CD4-positive, CD25-positive, alpha-beta regulatory T cell (primary cell): ENCODE measurements around the gene IQCH. TPM values are rescaled to one million over a fixed set of nuclear protein-coding genes. Genes with fewer than 3 reads are reported as not detected.

Experiments used
- ATAC-seq, 2 donors: fragments of 150-1000 bp; cut with Tn5 transposase; one replicate each; pipeline ENCODE4 v1.10.0; 2021; ENCODE audit warnings: low read depth in 2 of 2, moderate number of reproducible peaks in 2 of 2, moderate library complexity in 1 of 2
- DNase-seq, 3 donors: peaks; one replicate each; pipeline versions ENCODE4 v3.0.0 to v3.0.0-alpha.2; 2012 to 2022; ENCODE audit warnings: mixed read lengths in 1 of 3
- H3K27ac ChIP-seq: one replicate; pipeline ENCODE4 v1.7.0; 2013; ENCODE audit warnings: mild to moderate bottlenecking, low read length; ENCODE audit not compliant: insufficient read depth, poor library complexity, severe bottlenecking
- H3K27me3 ChIP-seq: one replicate; pipeline ENCODE4 v1.7.0; 2013; ENCODE audit warnings: low read length; ENCODE audit not compliant: control insufficient read depth, insufficient read depth
- H3K36me3 ChIP-seq: one replicate; pipeline ENCODE4 v1.7.0; 2013; ENCODE audit warnings: mild to moderate bottlenecking, low read length, moderate library complexity; ENCODE audit not compliant: control insufficient read depth, insufficient read depth
- H3K4me1 ChIP-seq: 2 replicates; pipeline ENCODE4 v1.7.0; 2013; ENCODE audit warnings: mild to moderate bottlenecking, low read length; ENCODE audit not compliant: insufficient read depth, control insufficient read depth, poor library complexity, severe bottlenecking
- H3K4me3 ChIP-seq: one replicate; pipeline ENCODE4 v1.7.0; 2013; ENCODE audit warnings: low read depth, mild to moderate bottlenecking, low read length, moderate library complexity
- H3K9me3 ChIP-seq, 2 experiments: 1 replicate in 1 of 2; 2 replicates in 1 of 2; pipeline ENCODE4 v1.7.0; 2013; ENCODE audit warnings: low read length in 2 of 2, mild to moderate bottlenecking in 1 of 2, moderate library complexity in 1 of 2; ENCODE audit not compliant: control insufficient read depth in 2 of 2
- H3K27ac Mint-ChIP-seq, 3 donors: one replicate each; pipeline ENCODE4 v1.8.0; 2020 to 2022; ENCODE audit warnings: mild to moderate bottlenecking in 3 of 3, mixed read lengths in 3 of 3, moderate library complexity in 2 of 3
- H3K27me3 Mint-ChIP-seq: one replicate; pipeline ENCODE4 v1.8.0; 2022; ENCODE audit warnings: mild to moderate bottlenecking, mixed read lengths
- H3K36me3 Mint-ChIP-seq: one replicate; pipeline ENCODE4 v1.8.0; 2020; ENCODE audit warnings: mixed read lengths
- H3K4me1 Mint-ChIP-seq, 4 donors: one replicate each; pipeline ENCODE4 v1.8.0; 2020 to 2022; ENCODE audit warnings: mixed read lengths in 4 of 4, mild to moderate bottlenecking in 1 of 4
- H3K4me3 Mint-ChIP-seq, 4 donors: one replicate each; pipeline ENCODE4 v1.8.0; 2020 to 2022; ENCODE audit warnings: mild to moderate bottlenecking in 4 of 4, mixed read lengths in 4 of 4, moderate library complexity in 3 of 4
- H3K9me3 Mint-ChIP-seq, 7 donors: one replicate each; pipeline ENCODE4 v1.8.0; 2020 to 2022; ENCODE audit warnings: mixed read lengths in 7 of 7, mild to moderate bottlenecking in 3 of 7, moderate library complexity in 2 of 7
- polyA plus RNA-seq, 4 donors: library from polyadenylated mRNA; unstranded; fragments of 300-500 nt; fragmentation: Illumina TruSeq; gene quantifications; one replicate each; pipeline ENCODE4 v1.2.3, GENCODE V29; 2021
- total RNA-seq: library from RNA; stranded (reverse); gene quantifications from one replicate; pipeline ENCODE4 v1.2.3, GENCODE V29; 2022

IQCH gene
- total and polyA plus RNA-seq, 5 donors from 2014 or later: 0.32 to 0.54 (median 0.38) TPM; not detected in 2

DNA sequence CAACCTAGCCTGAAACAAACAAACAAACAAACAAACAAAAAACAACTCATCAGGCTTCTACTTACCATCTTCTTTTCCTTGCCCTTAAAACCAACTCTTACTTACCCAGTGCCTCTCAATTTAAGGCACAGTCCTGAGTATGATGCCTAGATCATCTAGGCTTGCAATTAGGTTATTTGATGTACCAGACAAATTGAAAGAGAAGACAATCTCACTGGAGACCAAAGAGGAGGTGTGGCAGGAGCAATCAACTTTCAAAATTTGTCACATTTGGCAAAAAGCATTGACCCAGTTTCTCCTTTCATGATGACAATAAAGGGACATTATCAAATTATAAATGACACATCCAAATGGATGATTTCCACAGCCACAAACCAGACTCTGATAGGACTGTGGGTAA is 36.2 kb upstream of the IQCH start:
- Mint-ChIP-seq H3K4me3 (no peak overlapping the region), H3K4me1 (peaks cover 0 to 11% (median 4%) of the 10 kb centered on the region in 4 donors), H3K9me3 (no peaks in the 10 kb centered on the region), H3K36me3 (peaks cover 33% of the 10 kb centered on the region), H3K27ac (no peak overlapping the region), H3K27me3 (no peaks in the 10 kb centered on the region)
- Histone ChIP-seq H3K9me3 (no peaks in the 10 kb centered on the region), H3K27me3 (no peaks in the 10 kb centered on the region), H3K36me3 (peaks cover 15% of the 10 kb centered on the region), H3K4me1 (no peaks in the 10 kb centered on the region), H3K4me3 (no peak overlapping the region), H3K27ac (no peak overlapping the region)
- DNase-seq (no peak), ATAC-seq (no peak)

GRCh38 chr15:67219288-67219687 is 35.3 kb upstream of the IQCH start:
- Mint-ChIP-seq H3K27me3 (no peaks in the 10 kb centered on the region), H3K9me3 (no peaks in the 10 kb centered on the region), H3K36me3 (peaks cover 33% of the 10 kb centered on the region), H3K4me1 (peaks cover 0 to 11% (median 4%) of the 10 kb centered on the region in 4 donors), H3K4me3 (no peak overlapping the region), H3K27ac (no peak overlapping the region)
- Histone ChIP-seq H3K4me1 (no peaks in the 10 kb centered on the region), H3K9me3 (no peaks in the 10 kb centered on the region), H3K27me3 (no peaks in the 10 kb centered on the region), H3K36me3 (peaks cover 15% of the 10 kb centered on the region), H3K4me3 (no peak overlapping the region), H3K27ac (no peak overlapping the region)
- no peak for DNase-seq
- ATAC-seq: no peak

DNA sequence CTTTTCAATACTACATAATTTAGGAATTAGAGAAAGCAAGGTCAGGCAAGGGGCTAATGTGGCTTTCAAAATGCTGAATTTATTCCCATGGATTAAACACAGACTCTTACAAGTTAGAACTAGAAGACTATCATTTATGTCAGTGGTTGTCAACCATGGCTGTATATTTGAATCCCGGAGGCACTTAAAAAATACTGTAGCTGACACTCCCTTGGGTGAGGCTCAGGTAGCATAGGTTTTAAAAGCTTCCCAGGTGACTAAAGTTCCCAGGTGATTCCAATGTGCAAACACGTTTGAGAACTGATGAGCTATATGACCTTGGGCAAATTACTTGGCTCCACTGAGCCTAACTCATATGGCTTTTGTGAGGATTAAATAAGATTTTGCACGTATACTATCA is 29.7 kb upstream of the IQCH start:
- Histone ChIP-seq H3K27ac (no peak overlapping the region), H3K4me1 (no peaks in the 10 kb centered on the region), H3K9me3 (no peaks in the 10 kb centered on the region), H3K36me3 (peaks cover 28% of the 10 kb centered on the region), H3K27me3 (no peaks in the 10 kb centered on the region), H3K4me3 (no peak overlapping the region)
- ATAC-seq (no peak), DNase-seq (no peak)
- peaks cover 26% of the 10 kb centered on the region for H3K36me3 Mint-ChIP-seq
- no peak overlapping the region for H3K27ac Mint-ChIP-seq
- H3K4me3 Mint-ChIP-seq: no peak overlapping the region
- peaks cover 0 to 11% (median 9%) of the 10 kb centered on the region in 4 donors for H3K4me1 Mint-ChIP-seq
- H3K9me3 Mint-ChIP-seq: no peaks in the 10 kb centered on the region
- no peaks in the 10 kb centered on the region for H3K27me3 Mint-ChIP-seq

DNA sequence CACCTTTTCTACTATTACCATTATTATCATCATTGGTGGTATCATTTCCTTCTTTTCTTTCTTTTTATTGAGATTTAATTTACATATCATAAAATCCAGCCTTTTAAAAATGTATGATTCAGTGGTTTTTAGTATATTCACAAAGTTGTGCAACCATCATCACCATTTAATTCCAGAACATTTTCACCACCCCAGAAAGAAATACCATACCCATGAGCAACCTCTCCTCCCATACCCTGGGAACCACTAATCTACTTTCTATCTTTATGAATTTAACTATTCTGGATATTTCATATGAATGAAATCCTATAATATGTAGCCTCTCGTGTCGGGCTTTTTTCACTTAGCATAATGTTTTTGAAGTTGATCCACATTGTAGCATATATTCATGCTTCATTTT is 29.2 kb upstream of the IQCH start:
- Mint-ChIP-seq H3K27ac (no peak overlapping the region), H3K4me3 (no peak overlapping the region), H3K36me3 (peaks cover 27% of the 10 kb centered on the region), H3K9me3 (no peaks in the 10 kb centered on the region), H3K27me3 (no peaks in the 10 kb centered on the region), H3K4me1 (peaks cover 0 to 11% (median 9%) of the 10 kb centered on the region in 4 donors)
- no peak for ATAC-seq
- H3K27ac ChIP-seq: no peak overlapping the region
- H3K4me1 ChIP-seq: no peaks in the 10 kb centered on the region
- H3K9me3 ChIP-seq: no peaks in the 10 kb centered on the region
- no peaks in the 10 kb centered on the region for H3K27me3 ChIP-seq
- no peak for DNase-seq
- peaks cover 28% of the 10 kb centered on the region for H3K36me3 ChIP-seq
- no peak overlapping the region for H3K4me3 ChIP-seq

- H3K27me3 Mint-ChIP-seq: no peaks in the 10 kb centered on the region
- DNase-seq: no peak
- H3K36me3 Mint-ChIP-seq: peaks cover 41% of the 10 kb centered on the region
- H3K9me3 Mint-ChIP-seq: no peaks in the 10 kb centered on the region
- no peaks in the 10 kb centered on the region for H3K4me1 ChIP-seq
- no peaks in the 10 kb centered on the region for H3K27me3 ChIP-seq
- H3K9me3 ChIP-seq: no peaks in the 10 kb centered on the region
- no peak overlapping the region for H3K4me3 ChIP-seq
- H3K4me1 Mint-ChIP-seq: peaks cover 0 to 13% (median 10%) of the 10 kb centered on the region in 4 donors
- peaks cover 43% of the 10 kb centered on the region for H3K36me3 ChIP-seq
- no peak for ATAC-seq
- no peak overlapping the region for H3K4me3 Mint-ChIP-seq
- no peak overlapping the region for H3K27ac Mint-ChIP-seq
- H3K27ac ChIP-seq: no peak overlapping the region
Measured at GRCh38 chr15:67227431-67227830, 27.2 kb upstream of the IQCH start.

GRCh38 chr15:67227846-67228245 is 26.7 kb upstream of the IQCH start:
- H3K4me1 ChIP-seq: no peaks in the 10 kb centered on the region
- H3K27me3 ChIP-seq: no peaks in the 10 kb centered on the region
- no peak overlapping the region for H3K27ac ChIP-seq
- peaks cover 47% of the 10 kb centered on the region for H3K36me3 ChIP-seq
- H3K27ac Mint-ChIP-seq: no peak overlapping the region
- no peak overlapping the region for H3K4me3 ChIP-seq
- no peaks in the 10 kb centered on the region for H3K27me3 Mint-ChIP-seq
- peaks cover 0 to 17% (median 11%) of the 10 kb centered on the region in 4 donors for H3K4me1 Mint-ChIP-seq
- DNase-seq: no peak
- no peaks in the 10 kb centered on the region for H3K9me3 ChIP-seq
- H3K4me3 Mint-ChIP-seq: no peak overlapping the region
- H3K9me3 Mint-ChIP-seq: no peaks in the 10 kb centered on the region
- peaks cover 45% of the 10 kb centered on the region for H3K36me3 Mint-ChIP-seq
- no peak for ATAC-seq

- H3K4me1 ChIP-seq: no peaks in the 10 kb centered on the region
- Mint-ChIP-seq H3K27ac (peak overlapping the region in 1 of 3 donors; percentile 53), H3K9me3 (no peaks in the 10 kb centered on the region), H3K4me1 (peaks cover 0 to 17% (median 11%) of the 10 kb centered on the region in 4 donors), H3K36me3 (peaks cover 50% of the 10 kb centered on the region), H3K4me3 (peak overlapping the region in 1 of 4 donors; percentile 79), H3K27me3 (no peaks in the 10 kb centered on the region)
- DNase-seq (peak in 1 of 3 donors; percentile 13), ATAC-seq (no peak)
- no peak overlapping the region for H3K27ac ChIP-seq
- no peak overlapping the region for H3K4me3 ChIP-seq
- no peaks in the 10 kb centered on the region for H3K9me3 ChIP-seq
- H3K36me3 ChIP-seq: peaks cover 50% of the 10 kb centered on the region
- H3K27me3 ChIP-seq: no peaks in the 10 kb centered on the region
Measured at GRCh38 chr15:67228286-67228685, 26.3 kb upstream of the IQCH start.

DNA sequence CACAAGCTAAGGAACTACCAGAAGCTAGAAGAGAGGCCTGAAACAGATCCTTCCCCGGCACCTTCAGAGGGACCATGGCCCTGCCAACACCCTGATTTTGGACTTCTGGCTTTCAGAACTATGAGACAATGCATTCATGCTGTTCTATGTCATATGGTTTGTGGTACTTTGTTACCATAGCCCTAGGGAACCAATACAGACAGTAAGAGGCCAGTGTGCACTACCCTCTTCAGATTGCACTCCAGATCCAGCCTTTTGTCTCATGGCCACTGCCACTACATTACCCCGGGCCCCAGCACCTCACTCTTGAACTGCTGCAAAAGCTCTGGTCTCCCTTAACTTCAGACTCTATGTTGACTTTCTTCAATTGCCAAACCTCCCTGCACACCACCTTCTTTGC is 24.1 kb upstream of the IQCH start:
- no peak overlapping the region for H3K4me3 Mint-ChIP-seq
- DNase-seq: no peak
- no peaks in the 10 kb centered on the region for H3K27me3 Mint-ChIP-seq
- no peaks in the 10 kb centered on the region for H3K27me3 ChIP-seq
- H3K4me3 ChIP-seq: no peak overlapping the region
- no peaks in the 10 kb centered on the region for H3K4me1 ChIP-seq
- no peak overlapping the region for H3K27ac ChIP-seq
- H3K4me1 Mint-ChIP-seq: peaks cover 4 to 19% (median 13%) of the 10 kb centered on the region in 4 donors
- ATAC-seq: no peak
- no peak overlapping the region for H3K27ac Mint-ChIP-seq
- H3K36me3 Mint-ChIP-seq: peaks cover 63% of the 10 kb centered on the region
- H3K9me3 Mint-ChIP-seq: no peaks in the 10 kb centered on the region
- H3K36me3 ChIP-seq: peaks cover 61% of the 10 kb centered on the region
- H3K9me3 ChIP-seq: no peaks in the 10 kb centered on the region
